ENCODE results near the gene SPA17. TPM values are rescaled to one million over a fixed set of nuclear protein-coding genes. Genes with fewer than 3 reads are reported as not detected.

Gene SPA17
- total and polyA plus RNA-seq, 5 donors from 2014 or later: 0.22 to 2.5 (median 1.1) TPM

- peaks cover 7% of the 10 kb centered on the region for H3K4me1 ChIP-seq (ENCODE audit: control insufficient read depth, insufficient read depth, low read length, poor library complexity, severe bottlenecking)
- H3K27me3 Mint-ChIP-seq: peaks cover 18% of the 10 kb centered on the region
- peak overlapping the region; percentile 86 for H3K4me3 ChIP-seq (ENCODE audit: low read depth, low read length)
- no peaks in the 10 kb centered on the region for H3K9me3 ChIP-seq (ENCODE audit: control insufficient read depth in 2 of 2, low read length in 2 of 2)
- H3K4me3 Mint-ChIP-seq: peak overlapping the region; percentile 95 to 100 (median 98)
- DNase-seq (peak in 1 of 3 donors; percentile 37), ATAC-seq (ENCODE audit: low read depth in 2 of 2) (peak; percentile 12 to 13)
- H3K4me1 Mint-ChIP-seq: peaks cover 0 to 30% (median 3%) of the 10 kb centered on the region in 4 donors
- H3K36me3 ChIP-seq (ENCODE audit: control insufficient read depth, insufficient read depth, low read length): no peaks in the 10 kb centered on the region
- peak overlapping the region; percentile 50 to 98 (median 84) for H3K27ac Mint-ChIP-seq
- H3K27ac ChIP-seq (ENCODE audit: insufficient read depth, low read length, poor library complexity, severe bottlenecking): peak overlapping the region; percentile 45
- no peaks in the 10 kb centered on the region for H3K36me3 Mint-ChIP-seq
- H3K27me3 ChIP-seq (ENCODE audit: control insufficient read depth, insufficient read depth, low read length): peaks cover 4% of the 10 kb centered on the region
- no peaks in the 10 kb centered on the region for H3K9me3 Mint-ChIP-seq
Measured at GRCh38 chr11:124745835-124746620, 72.3 kb downstream of the SPA17 start.

- H3K9me3 ChIP-seq (ENCODE audit: control insufficient read depth in 2 of 2, low read length in 2 of 2): no peaks in the 10 kb centered on the region
- no peaks in the 10 kb centered on the region for H3K36me3 ChIP-seq (ENCODE audit: control insufficient read depth, insufficient read depth, low read length)
- Mint-ChIP-seq H3K36me3 (no peaks in the 10 kb centered on the region), H3K27me3 (peaks cover 14% of the 10 kb centered on the region), H3K4me3 (peak overlapping the region; percentile 95 to 100 (median 98)), H3K4me1 (peaks cover 0 to 24% (median 3%) of the 10 kb centered on the region in 4 donors), H3K9me3 (no peaks in the 10 kb centered on the region), H3K27ac (peak overlapping the region; percentile 50 to 98 (median 84))
- ATAC-seq (ENCODE audit: low read depth in 2 of 2): peak; percentile 81 to 86
- H3K4me1 ChIP-seq (ENCODE audit: control insufficient read depth, insufficient read depth, low read length, poor library complexity, severe bottlenecking): peaks cover 7% of the 10 kb centered on the region
- peak overlapping the region; percentile 45 for H3K27ac ChIP-seq (ENCODE audit: insufficient read depth, low read length, poor library complexity, severe bottlenecking)
- DNase-seq: peak; percentile 59 to 83 (median 80)
- peak overlapping the region; percentile 86 for H3K4me3 ChIP-seq (ENCODE audit: low read depth, low read length)
- no peaks in the 10 kb centered on the region for H3K27me3 ChIP-seq (ENCODE audit: control insufficient read depth, insufficient read depth, low read length)
Measured at GRCh38 chr11:124746621-124747243, 73.0 kb downstream of the SPA17 start.

Other genes starting within 250 kb of the SPA17 start
- gene OR8B4, start 249.0 kb upstream of the SPA17 start, total RNA-seq: not detected
- not detected for gene OR8B4, start 249.0 kb upstream of the SPA17 start, polyA plus RNA-seq
- not detected for gene OR8B8, start 228.2 kb upstream of the SPA17 start, total RNA-seq
- not detected for gene OR8B8, start 228.2 kb upstream of the SPA17 start, polyA plus RNA-seq
- not detected for gene OR8B12, start 130.2 kb upstream of the SPA17 start, total RNA-seq
- not detected for gene OR8B12, start 130.2 kb upstream of the SPA17 start, polyA plus RNA-seq
- not detected for gene OR8A1, start 103.9 kb upstream of the SPA17 start, total RNA-seq
- gene OR8A1, start 103.9 kb upstream of the SPA17 start, polyA plus RNA-seq: not detected
- not detected for gene PANX3, start 62.5 kb upstream of the SPA17 start, total RNA-seq
- not detected for gene PANX3, start 62.5 kb upstream of the SPA17 start, polyA plus RNA-seq
- gene TBRG1, start 51.0 kb upstream of the SPA17 start, total RNA-seq: 60.7 TPM
- 10 to 100 TPM; 30.3 to 42.3 (median 38.0) TPM for gene TBRG1, start 51.0 kb upstream of the SPA17 start, polyA plus RNA-seq
- gene SIAE, start 165 bp upstream of the SPA17 start, total RNA-seq: 5.0 TPM
- gene SIAE, start 165 bp upstream of the SPA17 start, polyA plus RNA-seq: 1 to 10 TPM; 1.4 to 3.0 (median 2.3) TPM
- 58.8 TPM for gene NRGN, start 66.0 kb downstream of the SPA17 start, total RNA-seq
- gene NRGN, start 66.0 kb downstream of the SPA17 start, polyA plus RNA-seq: under 1 TPM; 0.16 to 0.23 (median 0.22) TPM
- 0.44 TPM for gene VSIG2, start 78.4 kb downstream of the SPA17 start, total RNA-seq
- gene VSIG2, start 78.4 kb downstream of the SPA17 start, polyA plus RNA-seq: 1 to 10 TPM in 2 of 4 donors, under 1 TPM in 2; 0.71 to 3.9 (median 0.95) TPM
- gene ESAM, start 88.4 kb downstream of the SPA17 start, total RNA-seq: 3.0 TPM
- gene ESAM, start 88.4 kb downstream of the SPA17 start, polyA plus RNA-seq: 1 to 10 TPM in 2 of 4 donors, under 1 TPM in 1, not detected in 1; 0.55 to 3.1 (median 2.3) TPM
- 10.0 TPM for gene MSANTD2, start 126.5 kb downstream of the SPA17 start, total RNA-seq
- gene MSANTD2, start 126.5 kb downstream of the SPA17 start, polyA plus RNA-seq: 1 to 10 TPM; 1.9 to 5.4 (median 4.2) TPM
- gene ROBO3, start 191.5 kb downstream of the SPA17 start, total RNA-seq: 4.4 TPM
- gene ROBO3, start 191.5 kb downstream of the SPA17 start, polyA plus RNA-seq: 1 to 10 TPM in 2 of 4 donors, under 1 TPM in 2; 0.34 to 4.6 (median 1.3) TPM
- 1.0 TPM for gene ROBO4, start 224.0 kb downstream of the SPA17 start, total RNA-seq
- under 1 TPM in 1 of 4 donors, not detected in 3; 0.05 TPM for gene ROBO4, start 224.0 kb downstream of the SPA17 start, polyA plus RNA-seq
- not detected for gene HEPN1, start 245.3 kb downstream of the SPA17 start, total RNA-seq
- gene HEPN1, start 245.3 kb downstream of the SPA17 start, polyA plus RNA-seq: not detected

Measured in CD4-positive, CD25-positive, alpha-beta regulatory T cell (primary cell).